SU-DHL-6 (cell line): Measurements from ENCODE around the gene SCUBE1.

ENCODE experiments used
- H2AFZ ChIP-seq: fragments of 200-600 bp; sonication (generic); 2 replicates; pipeline ENCODE4 v1.6.1; 2014; ENCODE audit warnings: low read depth, mild to moderate bottlenecking, moderate library complexity, mixed read lengths, antibody characterized with exemption, low read length; ENCODE audit not compliant: severe bottlenecking
- H3F3A ChIP-seq: fragments of 200-600 bp; shearing (Covaris generic); 2 replicates; pipeline ENCODE4 v1.6.0; 2016; ENCODE audit warnings: antibody characterized with exemption, mild to moderate bottlenecking; ENCODE audit not compliant: insufficient read depth
- H3K27ac ChIP-seq: fragments of 200-600 bp; sonication (generic); 2 replicates; pipeline ENCODE4 v1.5.1; 2016; ENCODE audit warnings: low read depth, mild to moderate bottlenecking, low read length, moderate library complexity, mixed read lengths
- H3K27me3 ChIP-seq: fragments of 200-600 bp; sonication (generic), shearing (Covaris generic); 2 replicates; pipeline ENCODE4 v1.6.0; 2014; ENCODE audit warnings: mild to moderate bottlenecking, low read length
- H3K36me3 ChIP-seq: fragments of 200-600 bp; sonication (generic); 2 replicates; pipeline ENCODE4 v1.6.1; 2014; ENCODE audit warnings: mild to moderate bottlenecking, low read length, mixed read lengths
- H3K4me2 ChIP-seq: fragments of 300-600, 200-600 bp; shearing (Covaris generic), sonication (generic); 2 replicates; pipeline ENCODE4 v1.6.0; 2014; ENCODE audit warnings: low read length, low read depth, mild to moderate bottlenecking; ENCODE audit not compliant: poor library complexity, severe bottlenecking
- H3K4me3 ChIP-seq: fragments of 200-600 bp; sonication (generic); 2 replicates; pipeline ENCODE4 v1.5.1; 2014; ENCODE audit warnings: antibody characterized with exemption, low read length, mild to moderate bottlenecking, mixed read lengths; ENCODE audit not compliant: insufficient read depth, poor library complexity, severe bottlenecking
- H3K79me2 ChIP-seq: fragments of 200-600 bp; sonication (generic); 2 replicates; pipeline ENCODE4 v1.6.1; 2014; ENCODE audit warnings: mild to moderate bottlenecking, low read length, moderate library complexity; ENCODE audit not compliant: insufficient read depth
- H3K9ac ChIP-seq: fragments of 200-600 bp; sonication (generic); 2 replicates; pipeline ENCODE4 v1.7.0; 2014; ENCODE audit warnings: mild to moderate bottlenecking, low read length
- H3K9me2 ChIP-seq: fragments of 200-600 bp; sonication (generic); replicated peaks from 2 replicates; pipeline ENCODE4 v1.6.1; 2014; ENCODE audit warnings: low read length; ENCODE audit not compliant: insufficient read depth
- H3K9me3 ChIP-seq: fragments of 200-600 bp; sonication (generic); 2 replicates; pipeline ENCODE4 v1.6.1; 2014; ENCODE audit warnings: low read length, mixed read lengths; ENCODE audit not compliant: insufficient read depth
- H4K20me1 ChIP-seq: fragments of 200-600 bp; sonication (generic); 2 replicates; pipeline ENCODE4 v1.6.1; 2014; ENCODE audit warnings: low read depth, mild to moderate bottlenecking, antibody characterized with exemption, low read length, moderate library complexity, mixed read lengths
- EZH2phosphoT487 ChIP-seq: fragments of 200-600 bp; sonication (generic), shearing (Covaris generic); conservative IDR thresholded peaks from 2 replicates; pipeline ENCODE4 v1.6.1; 2018; ENCODE audit warnings: mild to moderate bottlenecking, antibody characterized with exemption, low read length, moderate library complexity, mixed read lengths
- TF ChIP-seq, protein P1 (sequence below): fragments of 200-600 bp; sonication (generic); IDR thresholded peaks from one replicate; pipeline ENCODE4 v1.5.1; 2017; ENCODE audit warnings: antibody characterized with exemption, mild to moderate bottlenecking, low read length, moderate library complexity; ENCODE audit not compliant: insufficient read depth, poor library complexity, severe bottlenecking

SCUBE1 gene

DNA sequence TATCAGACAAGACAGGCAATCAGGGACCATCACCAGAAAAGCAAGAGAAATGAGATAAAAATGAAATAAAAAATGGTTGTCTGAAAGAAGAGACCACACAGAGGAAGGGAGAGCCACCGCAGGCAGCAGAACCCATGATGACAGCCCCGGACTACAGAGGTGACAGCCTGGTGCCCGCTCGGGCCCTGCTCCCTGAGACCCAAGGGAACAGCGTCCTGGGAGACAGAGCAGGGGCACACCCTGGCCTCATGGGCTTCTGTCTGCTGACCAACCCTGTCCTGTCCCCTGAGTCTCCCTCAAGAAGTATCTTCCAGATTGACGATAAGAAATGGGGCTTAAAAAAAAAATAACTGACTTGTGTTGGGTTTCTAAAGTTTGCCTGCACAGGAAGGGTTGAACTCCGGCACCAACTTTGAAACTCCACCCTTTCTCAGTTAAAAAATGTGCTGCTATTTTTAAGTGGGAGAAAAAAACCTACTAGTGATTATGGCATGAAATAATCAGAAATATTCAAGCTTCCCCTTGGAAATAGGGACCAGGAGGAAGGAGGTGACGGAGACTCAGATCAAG, 86.1 kb downstream of the SCUBE1 start:
- TF ChIP-seq, protein P1, sequence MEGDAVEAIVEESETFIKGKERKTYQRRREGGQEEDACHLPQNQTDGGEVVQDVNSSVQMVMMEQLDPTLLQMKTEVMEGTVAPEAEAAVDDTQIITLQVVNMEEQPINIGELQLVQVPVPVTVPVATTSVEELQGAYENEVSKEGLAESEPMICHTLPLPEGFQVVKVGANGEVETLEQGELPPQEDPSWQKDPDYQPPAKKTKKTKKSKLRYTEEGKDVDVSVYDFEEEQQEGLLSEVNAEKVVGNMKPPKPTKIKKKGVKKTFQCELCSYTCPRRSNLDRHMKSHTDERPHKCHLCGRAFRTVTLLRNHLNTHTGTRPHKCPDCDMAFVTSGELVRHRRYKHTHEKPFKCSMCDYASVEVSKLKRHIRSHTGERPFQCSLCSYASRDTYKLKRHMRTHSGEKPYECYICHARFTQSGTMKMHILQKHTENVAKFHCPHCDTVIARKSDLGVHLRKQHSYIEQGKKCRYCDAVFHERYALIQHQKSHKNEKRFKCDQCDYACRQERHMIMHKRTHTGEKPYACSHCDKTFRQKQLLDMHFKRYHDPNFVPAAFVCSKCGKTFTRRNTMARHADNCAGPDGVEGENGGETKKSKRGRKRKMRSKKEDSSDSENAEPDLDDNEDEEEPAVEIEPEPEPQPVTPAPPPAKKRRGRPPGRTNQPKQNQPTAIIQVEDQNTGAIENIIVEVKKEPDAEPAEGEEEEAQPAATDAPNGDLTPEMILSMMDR, result no peak
- TF ChIP-seq EZH2phosphoT487, result no peak
- Histone ChIP-seq H3K4me2 (no peak overlapping the region), H3K27me3 (no peaks in the 10 kb centered on the region), H3K9ac (no peak overlapping the region), H3K79me2 (no peaks in the 10 kb centered on the region), H3K4me3 (no peak overlapping the region), H3F3A (no peaks in the 10 kb centered on the region), H3K9me3 (no peaks in the 10 kb centered on the region), H3K27ac (no peak overlapping the region), H2AFZ (no peak overlapping the region), H4K20me1 (no peaks in the 10 kb centered on the region), H3K9me2 (no peaks in the 10 kb centered on the region), H3K36me3 (no peaks in the 10 kb centered on the region)

DNA sequence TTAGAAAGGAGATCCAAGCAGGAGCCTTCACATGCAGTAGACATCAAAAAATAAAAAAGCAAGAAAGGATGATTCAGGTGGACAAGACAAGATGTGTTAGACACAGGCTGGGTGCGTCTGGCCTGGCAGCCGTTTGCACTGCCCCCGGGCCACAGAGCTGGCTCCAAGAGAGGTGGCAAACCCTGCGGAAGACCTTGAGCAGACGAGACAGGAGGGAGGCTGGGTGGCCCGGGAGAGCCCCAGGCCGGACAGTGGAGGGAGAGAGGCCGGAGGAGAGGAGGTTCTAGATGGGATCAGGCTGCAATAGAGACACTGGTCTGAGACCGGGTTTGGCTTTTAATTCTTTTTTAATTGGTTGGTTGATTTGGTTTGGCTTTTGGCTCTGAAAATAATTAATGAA, 86.6 kb downstream of the SCUBE1 start:
- Histone ChIP-seq H3K9ac (no peak overlapping the region), H3K36me3 (no peaks in the 10 kb centered on the region), H2AFZ (no peak overlapping the region), H3K9me2 (no peaks in the 10 kb centered on the region), H3K27me3 (no peaks in the 10 kb centered on the region), H3K79me2 (no peaks in the 10 kb centered on the region), H3K4me2 (no peak overlapping the region), H4K20me1 (no peaks in the 10 kb centered on the region), H3F3A (no peaks in the 10 kb centered on the region), H3K9me3 (no peaks in the 10 kb centered on the region), H3K27ac (no peak overlapping the region), H3K4me3 (no peak overlapping the region)
- TF ChIP-seq, protein P1, result no peak
- TF ChIP-seq EZH2phosphoT487, result no peak

DNA sequence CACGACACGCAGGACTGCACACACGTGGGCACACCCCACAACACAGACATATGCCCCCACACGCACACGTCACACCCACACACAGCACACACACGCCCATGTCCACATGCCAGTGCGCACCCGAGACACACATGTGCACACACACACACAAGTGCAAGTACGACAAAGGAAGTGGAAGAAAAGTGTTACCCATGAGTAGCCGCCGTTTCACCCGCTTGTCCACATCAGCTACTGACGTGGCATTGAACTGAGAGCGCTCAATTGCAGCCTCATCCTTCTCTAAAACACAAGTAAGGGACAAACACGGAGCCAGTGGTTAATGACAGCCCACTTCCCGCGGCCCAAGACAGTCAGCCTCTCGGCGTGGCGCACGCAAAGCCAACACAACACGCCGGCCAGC, 87.9 kb downstream of the SCUBE1 start:
- Histone ChIP-seq H3K4me2 (no peak overlapping the region), H3K9me3 (no peaks in the 10 kb centered on the region), H3F3A (no peaks in the 10 kb centered on the region), H3K27ac (no peak overlapping the region), H3K79me2 (no peaks in the 10 kb centered on the region), H2AFZ (no peak overlapping the region), H3K4me3 (no peak overlapping the region), H3K9me2 (no peaks in the 10 kb centered on the region), H3K36me3 (no peaks in the 10 kb centered on the region), H3K9ac (no peak overlapping the region), H4K20me1 (no peaks in the 10 kb centered on the region), H3K27me3 (no peaks in the 10 kb centered on the region)
- TF ChIP-seq EZH2phosphoT487, result no peak
- TF ChIP-seq, protein P1, result no peak
